ENCODE results near the gene TM9SF4.

TM9SF4 gene

GRCh38 chr20:32209850-32210605 is 100.5 kb downstream of the TM9SF4 start:
- H3K4me1 ChIP-seq (ENCODE audit: control insufficient read depth, insufficient read depth, low read length) = peaks cover 28% of the 10 kb centered on the region
- H3K36me3 ChIP-seq (ENCODE audit: control insufficient read depth, insufficient read depth, low read length) = no peaks in the 10 kb centered on the region
- H3K9ac ChIP-seq (ENCODE audit: low read length) = no peak overlapping the region
- H3K4me3 ChIP-seq (ENCODE audit: low read length) = no peak overlapping the region
- H3K27me3 ChIP-seq (ENCODE audit: control insufficient read depth, insufficient read depth, low read length) = no peaks in the 10 kb centered on the region
- H3K9me3 ChIP-seq (ENCODE audit: control insufficient read depth, low read length) = no peaks in the 10 kb centered on the region

GRCh38 chr20:32213870-32214269 is 104.4 kb downstream of the TM9SF4 start:
- no peaks in the 10 kb centered on the region for H3K9me3 ChIP-seq (ENCODE audit: control insufficient read depth, low read length)
- H3K4me3 ChIP-seq (ENCODE audit: low read length) = no peak overlapping the region
- no peaks in the 10 kb centered on the region for H3K27me3 ChIP-seq (ENCODE audit: control insufficient read depth, insufficient read depth, low read length)
- no peaks in the 10 kb centered on the region for H3K36me3 ChIP-seq (ENCODE audit: control insufficient read depth, insufficient read depth, low read length)
- no peak overlapping the region for H3K9ac ChIP-seq (ENCODE audit: low read length)
- H3K4me1 ChIP-seq (ENCODE audit: control insufficient read depth, insufficient read depth, low read length) = no peaks in the 10 kb centered on the region

- H3K27me3 ChIP-seq (ENCODE audit: control insufficient read depth, insufficient read depth, low read length) = no peaks in the 10 kb centered on the region
- no peaks in the 10 kb centered on the region for H3K4me1 ChIP-seq (ENCODE audit: control insufficient read depth, insufficient read depth, low read length)
- no peak overlapping the region for H3K9ac ChIP-seq (ENCODE audit: low read length)
- H3K9me3 ChIP-seq (ENCODE audit: control insufficient read depth, low read length) = no peaks in the 10 kb centered on the region
- H3K4me3 ChIP-seq (ENCODE audit: low read length) = no peak overlapping the region
- H3K36me3 ChIP-seq (ENCODE audit: control insufficient read depth, insufficient read depth, low read length) = no peaks in the 10 kb centered on the region
These were observed 105.6 kb downstream of the TM9SF4 start for GRCh38 chr20:32215147-32215546.

- Histone ChIP-seq H3K9ac (ENCODE audit: low read length) (no peak overlapping the region), H3K27me3 (ENCODE audit: control insufficient read depth, insufficient read depth, low read length) (no peaks in the 10 kb centered on the region), H3K4me3 (ENCODE audit: low read length) (no peak overlapping the region), H3K9me3 (ENCODE audit: control insufficient read depth, low read length) (no peaks in the 10 kb centered on the region), H3K4me1 (ENCODE audit: control insufficient read depth, insufficient read depth, low read length) (no peaks in the 10 kb centered on the region), H3K36me3 (ENCODE audit: control insufficient read depth, insufficient read depth, low read length) (no peaks in the 10 kb centered on the region)
These were observed 106.2 kb downstream of the TM9SF4 start for GRCh38 chr20:32215729-32216128.

- no peak overlapping the region for H3K9ac ChIP-seq (ENCODE audit: low read length)
- H3K36me3 ChIP-seq (ENCODE audit: control insufficient read depth, insufficient read depth, low read length) = no peaks in the 10 kb centered on the region
- no peaks in the 10 kb centered on the region for H3K4me1 ChIP-seq (ENCODE audit: control insufficient read depth, insufficient read depth, low read length)
These were observed 106.9 kb downstream of the TM9SF4 start for GRCh38 chr20:32216179-32217142.

More at GRCh38 chr20:32216179-32217142, 106.9 kb downstream of the TM9SF4 start:
- Histone ChIP-seq H3K4me3 (ENCODE audit: low read length) (no peak overlapping the region), H3K9me3 (ENCODE audit: control insufficient read depth, low read length) (no peaks in the 10 kb centered on the region), H3K27me3 (ENCODE audit: control insufficient read depth, insufficient read depth, low read length) (no peaks in the 10 kb centered on the region)

Measured in mucosa of stomach (tissue), 1 donor.